Middle frontal gyrus (tissue), 1 donor: ENCODE results near the gene WIPF3.

Experiments
- DNase-seq: peaks from one replicate; pipeline ENCODE4 v3.0.0-alpha.2; 2015; ENCODE audit warnings: low spot score; ENCODE audit errors: extremely low spot score

The WIPF3 gene

GRCh38 chr7:29906200-29907022 is 100.1 kb downstream of the WIPF3 start:
- no peak for DNase-seq

GRCh38 chr7:29914180-29914579 is 107.9 kb downstream of the WIPF3 start:
- no peak for DNase-seq

GRCh38 chr7:29915481-29916215 is 109.3 kb downstream of the WIPF3 start:
- DNase-seq: no peak

GRCh38 chr7:29917641-29918040 is 111.3 kb downstream of the WIPF3 start:
- DNase-seq: no peak

GRCh38 chr7:29918850-29919249 is 112.5 kb downstream of the WIPF3 start:
- no peak for DNase-seq

- no peak for DNase-seq
Observed at GRCh38 chr7:29919790-29920189, 113.5 kb downstream of the WIPF3 start.

GRCh38 chr7:29920491-29920890 is 114.2 kb downstream of the WIPF3 start:
- no peak for DNase-seq

GRCh38 chr7:29921404-29922010 is 115.2 kb downstream of the WIPF3 start:
- no peak for DNase-seq

GRCh38 chr7:29922921-29923700 is 116.8 kb downstream of the WIPF3 start:
- DNase-seq: no peak

- no peak for DNase-seq
Observed at GRCh38 chr7:29924006-29924405, 117.7 kb downstream of the WIPF3 start.

GRCh38 chr7:29924684-29925083 is 118.4 kb downstream of the WIPF3 start:
- no peak for DNase-seq

GRCh38 chr7:29926216-29926615 is 119.9 kb downstream of the WIPF3 start:
- DNase-seq: no peak

- no peak for DNase-seq
Observed at GRCh38 chr7:29926741-29927140, 120.4 kb downstream of the WIPF3 start.

- DNase-seq: no peak
Observed at GRCh38 chr7:29929018-29929807, 122.9 kb downstream of the WIPF3 start.

- DNase-seq: no peak
Observed at GRCh38 chr7:29935111-29935510, 128.8 kb downstream of the WIPF3 start.

- no peak for DNase-seq
Observed at GRCh38 chr7:29937132-29937531, 130.8 kb downstream of the WIPF3 start.

- DNase-seq: no peak
Observed at GRCh38 chr7:29940199-29940598, 133.9 kb downstream of the WIPF3 start.

GRCh38 chr7:29945259-29945809 is 139.0 kb downstream of the WIPF3 start:
- DNase-seq: no peak

GRCh38 chr7:29946428-29947186 is 140.3 kb downstream of the WIPF3 start:
- no peak for DNase-seq

GRCh38 chr7:29948587-29948986 is 142.3 kb downstream of the WIPF3 start:
- no peak for DNase-seq
